GM18867 (cell line): ENCODE measurements around the gene PTRHD1.
"Not testable (repeated sequence)": the region's sequence is repeated elsewhere in the genome, so short reads cannot be mapped to it uniquely, and the experiment has no call there.

Experiments used
- ATAC-seq: cut with Tn5 transposase; IDR thresholded peaks from one replicate; pipeline ENCODE4 v1.9.1; 2021; ENCODE audit warnings: mild to moderate bottlenecking, moderate library complexity; ENCODE audit not compliant: unreplicated experiment

Gene PTRHD1

GRCh38 chr2:24792874-24793760 is at the start of gene PTRHD1, which contains the start of gene CENPO:
Gene PTRHD1, minus strand, starts transcription at chr2:24793391. Its CDS starts 14 bp downstream, at chr2:24793377.
Gene CENPO, plus strand, starts transcription at chr2:24793425. Its CDS starts 495 bp downstream, at chr2:24793920.
- peak; percentile 94 for ATAC-seq

- ATAC-seq, result no peak
These were observed 49.2 kb upstream of the PTRHD1 start for GRCh38 chr2:24842081-24843050.

- no peak for ATAC-seq
These were observed 48.1 kb upstream of the PTRHD1 start for GRCh38 chr2:24840962-24841945.

- no peak for ATAC-seq
These were observed 47.1 kb upstream of the PTRHD1 start for GRCh38 chr2:24840164-24840869.

GRCh38 chr2:24839729-24840128 is 46.5 kb upstream of the PTRHD1 start:
- ATAC-seq, result no peak

GRCh38 chr2:24838541-24838940 is 45.4 kb upstream of the PTRHD1 start:
- ATAC-seq, result no peak

GRCh38 chr2:24837996-24838513 is 44.9 kb upstream of the PTRHD1 start:
- no peak for ATAC-seq

- no peak for ATAC-seq
These were observed 43.5 kb upstream of the PTRHD1 start for GRCh38 chr2:24836706-24837105.

- no peak for ATAC-seq
These were observed 43.0 kb upstream of the PTRHD1 start for GRCh38 chr2:24836206-24836605.

- ATAC-seq, result not testable (repeated sequence)
These were observed 42.2 kb upstream of the PTRHD1 start for GRCh38 chr2:24835411-24835810.

- ATAC-seq, result no peak
These were observed 41.7 kb upstream of the PTRHD1 start for GRCh38 chr2:24834733-24835395.

- ATAC-seq, result no peak
These were observed 40.9 kb upstream of the PTRHD1 start for GRCh38 chr2:24833821-24834732.

- ATAC-seq, result no peak
These were observed 39.9 kb upstream of the PTRHD1 start for GRCh38 chr2:24832931-24833701.

GRCh38 chr2:24832521-24832920 is 39.3 kb upstream of the PTRHD1 start:
- no peak for ATAC-seq

GRCh38 chr2:24832073-24832461 is 38.9 kb upstream of the PTRHD1 start:
- ATAC-seq, result no peak

- ATAC-seq, result no peak
These were observed 38.3 kb upstream of the PTRHD1 start for GRCh38 chr2:24831221-24832072.
